Measurements from ENCODE around the gene CACNG4. TPM values are rescaled to one million over a fixed set of nuclear protein-coding genes. Genes with fewer than 3 reads are reported as not detected.

CACNG4 gene
- total RNA-seq, 4 donors from 2014 or later, result not detected

- in situ Hi-C loops (cut with MboI; ENCODE audit: low sequenced_read_pairs in 4 of 4) (no loop called here), intact Hi-C loops (cut with DNase I; ENCODE audit: low total_unique reads) (no loop called here)
- no peak for ATAC-seq
- Histone ChIP-seq H3K4me3 (no peak overlapping the region), H3K27me3 (no peaks in the 10 kb centered on the region), H3K36me3 (no peaks in the 10 kb centered on the region), H3K9me3 (no peaks in the 10 kb centered on the region), H3K4me1 (peaks cover 0 to 7% of the 10 kb centered on the region in 2 donors), H3K27ac (no peak overlapping the region)
- no peak for TF ChIP-seq POLR2A (IDR thresholded peaks at IDR 0.05)
- TF ChIP-seq CTCF (IDR thresholded peaks at IDR 0.05 in 4 of 5, conservative IDR thresholded peaks at IDR 0.05 in 1 of 5), result no peak
- no peak for DNase-seq
Observed at GRCh38 chr17:67063141-67063540, 98.6 kb downstream of the CACNG4 start.

GRCh38 chr17:67066717-67067116 lies 102.2 kb downstream of the CACNG4 start:
- TF ChIP-seq POLR2A (IDR thresholded peaks at IDR 0.05) (no peak), CTCF (IDR thresholded peaks at IDR 0.05 in 4 of 5, conservative IDR thresholded peaks at IDR 0.05 in 1 of 5) (no peak)
- intact Hi-C loops (cut with DNase I; ENCODE audit: low total_unique reads) (no loop called here), in situ Hi-C loops (cut with MboI; ENCODE audit: low sequenced_read_pairs in 4 of 4) (no loop called here)
- H3K27ac ChIP-seq, result no peak overlapping the region
- DNase-seq (no peak), ATAC-seq (no peak)
- no peaks in the 10 kb centered on the region for H3K27me3 ChIP-seq
- H3K9me3 ChIP-seq, result no peaks in the 10 kb centered on the region
- no peaks in the 10 kb centered on the region for H3K36me3 ChIP-seq
- no peak overlapping the region for H3K4me3 ChIP-seq
- H3K4me1 ChIP-seq, result peaks cover 18 to 21% of the 10 kb centered on the region in 2 donors

- H3K4me1 ChIP-seq, result peaks cover 18 to 21% of the 10 kb centered on the region in 2 donors
- H3K4me3 ChIP-seq, result no peak overlapping the region
- in situ Hi-C loops (cut with MboI; ENCODE audit: low sequenced_read_pairs in 4 of 4) (no loop called here), intact Hi-C loops (cut with DNase I; ENCODE audit: low total_unique reads) (no loop called here)
- no peaks in the 10 kb centered on the region for H3K27me3 ChIP-seq
- no peak overlapping the region for H3K27ac ChIP-seq
- TF ChIP-seq CTCF (IDR thresholded peaks at IDR 0.05 in 4 of 5, conservative IDR thresholded peaks at IDR 0.05 in 1 of 5), result no peak
- no peaks in the 10 kb centered on the region for H3K9me3 ChIP-seq
- no peaks in the 10 kb centered on the region for H3K36me3 ChIP-seq
- DNase-seq (no peak), ATAC-seq (no peak)
Observed at GRCh38 chr17:67067571-67068482, 103.3 kb downstream of the CACNG4 start.

GRCh38 chr17:67068999-67069398 lies 104.5 kb downstream of the CACNG4 start:
- intact Hi-C loops (cut with DNase I; ENCODE audit: low total_unique reads), result no loop called here
- H3K4me3 ChIP-seq, result no peak overlapping the region
- ATAC-seq, result no peak
- no peaks in the 10 kb centered on the region for H3K27me3 ChIP-seq
- no peaks in the 10 kb centered on the region for H3K9me3 ChIP-seq
- TF ChIP-seq POLR2A (IDR thresholded peaks at IDR 0.05), result no peak
- TF ChIP-seq CTCF (IDR thresholded peaks at IDR 0.05 in 4 of 5, conservative IDR thresholded peaks at IDR 0.05 in 1 of 5), result no peak
- peak overlapping the region in 1 of 4 donors; percentile 18 for H3K27ac ChIP-seq
- DNase-seq, result no peak
- in situ Hi-C loops (cut with MboI; ENCODE audit: low sequenced_read_pairs in 4 of 4), result no loop called here
- H3K4me1 ChIP-seq, result peaks cover 18 to 21% of the 10 kb centered on the region in 2 donors
- no peaks in the 10 kb centered on the region for H3K36me3 ChIP-seq
